ENCODE results near the gene FLRT2.
A peak's percentile ranks its signal among the peaks of the same experiment; 100 is the strongest.

The FLRT2 gene

DNA sequence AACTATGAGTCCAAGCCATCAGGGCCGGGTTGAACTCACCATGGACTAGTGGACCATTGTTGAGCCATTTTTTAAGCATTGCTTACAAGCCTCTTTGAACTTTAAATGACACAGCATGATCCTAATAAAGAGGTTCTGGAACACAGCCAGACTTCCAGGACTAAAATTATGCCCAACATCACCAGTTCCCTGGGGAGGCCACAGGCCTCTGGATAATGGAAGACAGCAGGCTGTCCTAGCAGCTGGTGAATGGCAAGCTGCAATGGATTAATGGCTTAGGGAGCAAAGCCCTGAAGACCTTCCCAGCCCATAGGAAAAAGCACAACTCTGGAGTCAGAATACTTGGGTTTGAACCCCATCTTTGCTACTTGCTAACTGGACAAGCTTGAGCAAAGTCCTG, 71.3 kb downstream of the FLRT2 start:
- peak; percentile 23 to 25 for DNase-seq

DNA sequence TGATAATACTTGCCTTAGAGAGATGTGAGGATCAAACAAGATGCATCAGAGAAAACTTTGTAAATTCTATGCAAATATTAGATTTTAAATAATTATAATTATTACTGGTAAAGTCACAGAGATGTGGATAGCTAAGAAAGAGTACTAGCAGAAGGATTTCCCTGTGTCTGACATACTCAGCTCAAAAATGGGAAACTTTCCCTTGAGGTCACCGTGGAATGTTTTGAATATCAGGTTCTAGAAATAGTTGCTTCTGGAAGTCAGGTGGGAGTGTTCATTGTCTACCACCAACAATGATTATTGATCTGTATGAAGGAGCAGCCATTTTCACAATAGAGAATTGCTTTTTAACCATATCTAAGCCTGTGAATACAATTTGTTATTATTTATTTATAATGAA, 71.7 kb downstream of the FLRT2 start:
- no peak for DNase-seq

DNA sequence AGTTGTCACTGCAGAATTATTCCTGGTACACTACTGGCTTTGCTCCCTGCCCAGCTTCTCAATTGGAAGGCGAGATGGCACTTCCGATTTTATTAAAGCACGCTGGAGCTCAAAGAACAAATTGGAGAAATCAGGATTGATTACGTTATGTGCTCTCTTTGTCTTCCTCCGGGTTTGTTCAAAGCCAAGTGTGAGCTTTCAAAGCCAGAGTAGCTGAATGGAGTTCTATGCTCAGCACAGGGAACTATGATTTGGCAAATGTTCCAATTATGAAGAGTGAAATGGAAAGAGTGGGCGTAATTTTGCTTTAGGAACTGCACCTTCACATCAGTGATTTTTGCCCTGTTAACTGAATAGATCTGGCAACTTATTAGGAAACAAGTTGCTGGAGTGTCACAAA, 72.4 kb downstream of the FLRT2 start:
- no peak for DNase-seq

DNA sequence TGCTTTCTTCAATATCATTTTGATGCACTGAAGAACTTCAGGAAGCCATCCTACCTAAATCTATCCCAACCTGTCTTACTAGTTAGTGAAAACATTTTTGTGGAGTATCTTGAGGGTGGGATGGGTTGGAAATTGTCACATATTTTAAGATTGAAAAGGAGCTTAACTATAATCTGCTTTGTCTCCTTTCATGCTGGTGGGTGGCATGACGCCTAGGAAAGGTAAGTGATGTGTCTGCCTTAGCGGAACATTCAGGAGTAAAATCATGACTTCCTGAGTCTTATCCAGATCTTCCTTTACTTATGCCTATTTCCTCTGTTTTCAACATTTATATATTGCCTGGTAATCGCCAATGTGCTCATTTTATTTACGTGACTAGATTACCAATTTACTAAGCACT, 74.1 kb downstream of the FLRT2 start:
- no peak for DNase-seq

DNA sequence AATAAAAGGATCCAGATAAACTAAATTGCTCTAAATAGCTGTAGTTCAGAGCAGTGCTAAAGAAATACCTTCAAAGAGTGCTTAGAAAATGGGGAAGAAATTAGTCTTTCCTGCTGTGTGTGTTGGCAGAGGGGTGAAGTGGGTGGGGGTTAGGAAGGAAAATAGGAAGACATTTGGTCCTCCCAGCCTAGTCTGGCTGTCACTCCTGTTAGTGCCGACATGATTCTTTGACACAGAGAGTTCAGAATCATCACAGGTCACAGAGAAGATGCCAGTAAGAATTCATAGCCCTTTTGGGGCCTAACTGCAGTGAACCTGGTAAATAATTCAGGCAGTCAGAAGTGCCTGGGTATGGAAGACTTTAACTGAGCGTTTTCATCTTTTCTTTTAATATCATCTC, 74.8 kb downstream of the FLRT2 start:
- no peak for DNase-seq

DNA sequence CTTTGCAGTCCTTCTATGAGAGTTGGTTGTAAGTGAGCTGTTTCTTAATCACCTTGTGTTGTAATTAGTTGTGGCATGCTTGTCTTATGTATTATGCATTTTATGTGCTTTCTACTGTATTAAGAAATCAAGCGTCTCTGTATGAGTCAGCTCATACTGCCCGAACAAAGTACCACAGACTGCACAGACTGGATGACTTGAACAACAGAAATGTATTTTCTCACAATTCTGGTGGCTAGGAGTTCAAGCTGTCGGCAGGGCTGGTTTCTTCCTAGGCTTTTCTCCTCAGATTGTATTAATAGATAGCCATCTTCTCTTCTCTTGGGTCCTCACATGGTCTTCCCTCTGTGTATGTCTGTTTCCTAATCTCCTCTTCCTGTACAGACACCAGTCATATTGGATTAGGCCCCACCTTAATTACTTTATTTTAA, 77.7 kb downstream of the FLRT2 start:
- no peak for DNase-seq

DNA sequence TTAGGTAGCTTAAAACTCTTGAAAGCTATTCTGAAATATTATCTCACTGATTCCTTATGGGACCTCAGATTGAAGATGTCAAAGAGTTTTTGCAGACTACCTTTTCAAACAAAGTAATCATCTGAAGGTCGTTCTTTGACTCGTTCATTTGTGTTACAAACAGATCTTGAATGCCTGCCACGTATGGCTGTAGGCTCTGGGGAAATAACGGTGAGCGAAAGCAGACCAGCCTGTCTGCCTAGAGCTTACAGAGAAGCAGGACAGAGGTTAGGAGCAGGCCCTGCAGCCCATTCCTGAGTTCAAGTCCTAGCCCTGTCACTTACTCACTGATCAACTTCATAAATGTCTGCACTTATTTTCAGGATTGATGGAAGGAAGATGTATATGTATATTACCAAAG, 83.6 kb downstream of the FLRT2 start:
- DNase-seq, result no peak

DNA sequence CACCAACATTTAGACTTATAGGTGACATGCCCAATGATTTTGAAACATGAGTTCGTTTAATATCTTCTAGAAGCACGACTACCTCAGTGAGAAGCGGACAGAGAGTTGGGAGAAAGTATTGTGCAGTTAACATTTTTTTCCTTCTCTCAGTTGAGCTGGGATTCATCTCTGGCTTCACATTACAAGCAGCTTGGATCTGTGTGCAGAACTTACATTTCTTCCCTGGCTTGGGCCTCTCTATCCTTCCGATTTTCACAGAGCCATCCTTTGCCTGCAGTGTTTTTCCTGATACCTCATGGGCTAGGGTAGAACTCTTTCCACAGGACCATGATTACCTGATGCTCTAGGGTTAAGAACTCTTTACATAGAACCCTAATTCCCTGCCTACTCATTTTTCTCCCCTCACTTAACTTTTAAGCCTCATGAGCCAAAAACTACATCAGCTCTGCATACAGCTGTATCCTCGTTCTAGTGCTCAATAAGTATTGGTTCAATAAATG, 86.5 kb downstream of the FLRT2 start:
- no peak for DNase-seq

DNA sequence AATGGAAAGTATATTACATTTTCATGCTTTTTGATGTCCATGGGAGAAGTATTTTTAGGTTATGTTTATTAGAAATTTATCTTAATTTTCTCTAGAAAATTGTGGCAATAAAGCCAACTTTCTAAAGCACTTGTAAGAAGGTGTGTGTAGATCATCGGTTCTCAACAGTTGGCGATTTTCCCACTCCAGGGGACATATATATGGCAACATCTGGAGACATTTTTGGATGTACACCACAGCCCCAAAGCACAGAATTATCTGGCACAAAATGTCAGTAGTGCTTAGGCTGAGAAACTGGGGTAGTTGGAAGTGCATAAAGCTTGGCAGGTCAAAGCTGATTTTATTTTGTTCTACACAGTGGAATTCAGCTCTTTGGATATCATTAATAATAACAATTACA, 86.9 kb downstream of the FLRT2 start:
- no peak for DNase-seq

DNA sequence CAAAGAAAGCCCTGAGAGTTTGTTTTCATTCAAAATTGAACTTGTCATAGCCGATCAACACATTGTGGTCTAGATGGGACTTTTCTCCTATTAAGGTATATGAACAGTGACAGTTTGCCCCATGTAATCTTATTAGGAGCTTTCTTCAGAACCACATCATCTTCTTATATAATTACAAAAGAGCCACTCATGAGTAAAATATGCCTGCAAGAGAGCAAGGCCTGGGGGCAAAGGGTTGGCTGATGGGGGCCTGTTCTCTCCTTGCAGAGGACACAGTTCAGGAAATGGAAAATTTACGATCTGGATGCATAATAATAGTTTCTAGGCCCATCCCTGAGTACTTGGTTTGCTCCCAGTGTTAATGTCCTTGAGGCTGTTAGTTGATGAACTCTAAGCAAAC, 87.8 kb downstream of the FLRT2 start:
- DNase-seq, result no peak

DNA sequence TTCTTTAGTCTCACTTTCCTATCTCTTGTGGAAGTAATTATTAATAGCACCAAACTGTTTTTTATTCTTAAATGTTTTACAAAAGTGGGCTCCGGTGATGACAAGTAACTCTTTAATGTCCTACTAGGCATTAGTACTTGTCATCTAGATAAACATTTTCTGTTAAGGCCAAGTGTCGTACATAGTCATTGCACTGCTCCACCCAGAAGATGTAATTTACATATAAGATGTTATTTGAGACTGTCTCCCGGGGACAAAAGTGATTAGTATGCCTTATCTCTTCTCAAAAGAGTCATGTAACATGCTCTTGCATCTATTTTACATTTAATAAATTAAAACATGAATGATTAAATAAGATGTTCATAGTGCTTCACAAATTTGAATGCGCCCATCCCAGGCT, 88.4 kb downstream of the FLRT2 start:
- no peak for DNase-seq

DNA sequence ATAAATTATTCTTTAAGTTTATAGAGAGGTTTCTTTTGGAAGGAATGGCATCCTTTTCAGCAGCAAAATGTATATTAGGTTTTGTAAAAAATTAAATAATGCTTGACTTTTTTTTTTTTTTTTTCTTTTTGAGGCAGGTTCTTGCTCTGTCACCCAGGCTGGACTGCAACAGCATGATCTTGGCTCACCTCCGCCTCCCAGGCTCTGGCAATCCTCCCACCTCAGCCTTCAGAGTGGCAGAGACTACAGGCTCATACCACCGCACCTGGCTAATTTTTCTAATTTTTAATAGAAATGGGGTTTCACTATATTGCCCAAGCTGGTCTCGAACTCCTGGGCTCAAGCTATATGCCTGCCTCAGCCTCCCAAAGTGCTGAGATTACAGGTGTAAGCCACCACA, 89.0 kb downstream of the FLRT2 start:
- no peak for DNase-seq

DNA sequence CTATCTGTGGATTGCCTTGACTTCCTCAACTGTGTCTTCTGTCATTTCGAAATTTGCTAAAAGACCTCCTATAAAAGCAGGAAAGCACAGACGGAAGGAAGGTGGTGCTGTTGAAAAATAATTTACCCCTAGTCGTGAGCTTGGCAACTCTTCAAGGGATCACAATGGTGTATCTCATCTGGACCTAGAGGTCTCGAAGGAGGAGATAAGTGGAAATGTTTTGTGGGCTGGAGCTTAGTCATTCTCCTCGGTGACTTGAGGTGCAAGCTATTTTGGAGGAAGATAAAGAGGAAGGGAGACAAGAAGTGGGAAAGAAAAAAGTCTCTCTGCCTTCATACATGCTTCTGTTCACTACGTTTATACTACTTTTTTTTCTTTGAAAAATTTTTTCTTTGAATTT, 89.9 kb downstream of the FLRT2 start:
- no peak for DNase-seq

DNA sequence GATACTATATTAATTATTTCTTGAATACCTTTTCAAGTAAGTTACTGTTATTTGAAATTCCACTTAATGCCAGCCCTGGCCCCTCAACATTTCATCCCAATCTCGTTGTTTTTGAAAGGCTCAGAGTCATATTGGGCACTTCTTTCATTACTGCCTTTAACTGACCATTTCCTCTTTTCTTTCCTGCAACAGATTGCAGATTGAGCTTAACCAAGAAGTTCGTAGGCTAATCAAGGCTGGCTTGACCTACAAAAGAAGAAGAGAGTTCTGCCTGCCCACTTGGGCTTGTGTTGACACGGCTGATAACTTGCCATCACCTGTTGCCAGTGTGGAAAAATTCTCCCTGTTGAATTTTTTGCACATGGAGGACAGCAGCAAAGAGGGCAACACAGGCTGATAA, 91.0 kb downstream of the FLRT2 start:
- no peak for DNase-seq

DNA sequence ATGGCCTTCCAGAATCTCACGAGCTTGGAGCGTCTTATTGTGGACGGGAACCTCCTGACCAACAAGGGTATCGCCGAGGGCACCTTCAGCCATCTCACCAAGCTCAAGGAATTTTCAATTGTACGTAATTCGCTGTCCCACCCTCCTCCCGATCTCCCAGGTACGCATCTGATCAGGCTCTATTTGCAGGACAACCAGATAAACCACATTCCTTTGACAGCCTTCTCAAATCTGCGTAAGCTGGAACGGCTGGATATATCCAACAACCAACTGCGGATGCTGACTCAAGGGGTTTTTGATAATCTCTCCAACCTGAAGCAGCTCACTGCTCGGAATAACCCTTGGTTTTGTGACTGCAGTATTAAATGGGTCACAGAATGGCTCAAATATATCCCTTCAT, 92.2 kb downstream of the FLRT2 start:
- DNase-seq, result no peak

DNA sequence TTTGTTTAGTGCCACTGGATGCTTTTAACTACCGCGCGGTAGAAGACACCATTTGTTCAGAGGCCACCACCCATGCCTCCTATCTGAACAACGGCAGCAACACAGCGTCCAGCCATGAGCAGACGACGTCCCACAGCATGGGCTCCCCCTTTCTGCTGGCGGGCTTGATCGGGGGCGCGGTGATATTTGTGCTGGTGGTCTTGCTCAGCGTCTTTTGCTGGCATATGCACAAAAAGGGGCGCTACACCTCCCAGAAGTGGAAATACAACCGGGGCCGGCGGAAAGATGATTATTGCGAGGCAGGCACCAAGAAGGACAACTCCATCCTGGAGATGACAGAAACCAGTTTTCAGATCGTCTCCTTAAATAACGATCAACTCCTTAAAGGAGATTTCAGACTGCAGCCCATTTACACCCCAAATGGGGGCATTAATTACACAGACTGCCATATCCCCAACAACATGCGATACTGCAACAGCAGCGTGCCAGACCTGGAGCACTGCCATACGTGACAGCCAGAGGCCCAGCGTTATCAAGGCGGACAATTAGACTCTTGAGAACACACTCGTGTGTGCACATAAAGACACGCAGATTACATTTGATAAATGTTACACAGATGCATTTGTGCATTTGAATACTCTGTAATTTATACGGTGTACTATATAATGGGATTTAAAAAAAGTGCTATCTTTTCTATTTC, 93.2 kb downstream of the FLRT2 start:
- no peak for DNase-seq

DNA sequence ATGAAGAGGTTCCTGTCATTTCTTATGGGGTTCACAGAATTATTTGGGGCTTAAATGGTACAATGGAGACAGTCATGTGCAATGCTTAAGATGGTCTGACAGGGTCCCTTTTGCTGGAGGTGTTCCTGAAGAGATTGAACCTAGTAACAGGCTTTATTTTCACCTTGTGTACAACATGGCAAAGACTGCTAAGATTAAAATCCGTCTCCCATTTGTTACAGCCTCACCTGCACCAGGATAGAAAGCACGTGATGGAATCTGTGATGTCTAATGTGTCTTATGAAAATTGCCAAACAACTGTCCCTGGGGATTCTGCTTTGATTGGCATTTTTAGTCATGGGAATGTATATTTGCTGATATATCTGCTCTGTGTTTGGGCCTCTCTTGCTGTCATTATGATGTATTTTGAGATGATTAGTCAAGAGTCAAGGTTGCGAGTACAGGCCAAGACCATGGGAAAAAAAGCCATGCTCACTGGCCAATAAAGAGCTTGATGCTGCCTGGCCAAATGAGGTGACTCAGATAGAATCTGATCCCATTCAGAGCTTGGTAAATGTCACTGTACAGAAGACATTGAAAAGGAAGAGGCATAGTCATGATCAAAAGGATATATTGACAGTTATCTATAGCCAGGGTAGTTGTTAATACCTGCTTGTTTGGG, 96.1 kb downstream of the FLRT2 start:
- no peak for DNase-seq

DNA sequence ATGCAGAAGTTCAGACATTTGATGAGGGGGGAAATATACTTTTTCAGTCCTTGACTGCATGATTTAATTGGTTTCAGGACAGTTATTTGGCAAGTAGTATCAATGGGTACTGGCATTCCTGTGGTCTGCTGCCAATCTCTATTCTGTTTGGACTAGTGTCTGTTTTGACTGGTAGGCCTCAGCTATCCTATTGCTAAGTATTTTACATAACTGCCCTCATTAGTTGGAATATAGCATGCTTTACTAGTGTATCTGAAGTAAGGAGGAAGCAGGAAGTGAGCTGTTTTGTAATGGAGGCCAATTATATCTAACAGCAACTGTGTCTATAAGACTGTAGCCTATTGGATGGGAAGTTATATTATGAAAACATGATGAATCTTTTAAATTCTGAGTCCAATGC, 104.3 kb downstream of the FLRT2 start:
- DNase-seq, result no peak

DNA sequence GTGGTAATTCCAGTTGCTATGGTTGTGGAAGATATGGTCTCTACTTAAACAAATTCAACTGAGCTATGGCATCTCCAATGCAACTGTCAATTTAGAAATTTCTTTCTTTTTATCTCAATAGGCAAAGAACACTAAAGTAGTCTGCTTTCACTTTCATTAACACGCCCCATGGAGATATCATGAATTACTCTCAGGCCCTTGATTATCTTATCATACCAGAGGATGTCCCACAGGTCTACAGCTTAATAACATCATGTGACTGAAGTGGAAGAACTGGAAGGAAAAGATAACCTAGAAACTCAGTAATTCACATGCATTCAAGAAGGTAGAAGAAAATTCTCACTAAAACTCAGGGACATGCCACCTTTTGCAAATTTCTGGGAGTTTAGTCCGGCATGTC, 114.3 kb downstream of the FLRT2 start:
- no peak for DNase-seq

DNA sequence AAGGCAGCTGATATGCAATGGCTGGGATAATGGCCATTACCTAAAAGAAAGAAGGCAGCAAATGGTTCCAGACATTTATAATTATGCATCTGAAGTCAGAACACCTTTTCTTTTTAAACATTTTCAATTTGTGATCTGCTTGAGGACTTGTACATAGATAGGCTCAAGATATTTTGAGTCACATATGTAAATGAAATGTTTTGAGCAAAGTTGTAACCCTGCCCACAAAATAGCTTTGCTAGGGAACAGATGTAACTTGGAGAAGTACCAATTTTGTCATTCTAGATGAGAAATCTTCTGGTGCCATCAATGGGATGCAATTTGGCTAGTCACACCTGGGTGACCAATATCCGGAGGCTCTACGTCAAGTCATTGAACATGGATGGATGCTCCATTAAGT, 123.1 kb downstream of the FLRT2 start:
- DNase-seq, result no peak

DNA sequence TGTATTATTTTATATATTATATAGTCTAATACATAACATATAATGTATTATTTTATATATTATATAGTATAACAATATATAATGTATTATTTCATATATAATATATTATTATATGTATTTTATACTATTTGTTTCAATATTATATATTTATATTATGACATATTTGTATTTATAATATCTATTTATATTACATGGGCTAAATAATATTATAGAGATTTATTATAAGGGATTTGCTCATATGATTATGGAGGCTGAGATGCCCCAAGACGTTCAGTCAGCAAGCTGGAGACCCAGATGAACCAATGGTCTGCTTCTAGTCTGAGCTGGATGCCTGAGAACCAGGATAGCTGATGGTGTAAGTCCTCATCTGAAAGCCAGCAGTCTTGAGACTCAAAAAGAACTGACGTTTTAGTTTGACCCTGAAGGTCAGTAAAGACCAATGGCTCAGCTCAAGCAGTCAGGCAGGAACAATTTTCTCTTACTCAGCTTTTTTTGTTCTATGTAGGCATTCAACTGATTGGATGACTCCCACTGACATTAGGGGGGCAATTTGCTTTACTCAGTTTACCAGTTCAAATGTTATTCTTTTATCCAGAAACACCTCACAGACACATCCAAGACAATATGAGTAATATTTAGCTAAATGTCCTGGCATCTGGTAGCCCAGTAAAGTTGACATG, 130.4 kb downstream of the FLRT2 start:
- no peak for DNase-seq

DNA sequence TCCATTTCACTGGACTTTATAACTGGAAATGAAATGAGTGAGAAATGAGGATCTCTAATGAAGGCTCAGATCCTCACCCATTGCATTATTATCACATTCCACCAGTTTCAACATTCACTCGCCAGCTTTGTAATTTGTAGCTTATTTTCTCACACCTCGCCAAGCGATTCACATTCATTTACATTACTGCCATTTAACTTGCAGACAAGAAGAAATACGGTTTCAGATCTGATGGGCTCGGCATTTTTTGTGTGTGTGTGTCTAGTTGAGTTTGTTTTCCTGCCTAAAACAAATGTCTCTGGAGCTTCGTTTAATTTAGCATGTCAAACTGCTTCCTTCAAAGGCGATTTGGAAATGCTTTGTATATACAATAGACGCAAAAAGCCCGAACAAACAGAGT, 132.2 kb downstream of the FLRT2 start:
- no peak for DNase-seq

DNA sequence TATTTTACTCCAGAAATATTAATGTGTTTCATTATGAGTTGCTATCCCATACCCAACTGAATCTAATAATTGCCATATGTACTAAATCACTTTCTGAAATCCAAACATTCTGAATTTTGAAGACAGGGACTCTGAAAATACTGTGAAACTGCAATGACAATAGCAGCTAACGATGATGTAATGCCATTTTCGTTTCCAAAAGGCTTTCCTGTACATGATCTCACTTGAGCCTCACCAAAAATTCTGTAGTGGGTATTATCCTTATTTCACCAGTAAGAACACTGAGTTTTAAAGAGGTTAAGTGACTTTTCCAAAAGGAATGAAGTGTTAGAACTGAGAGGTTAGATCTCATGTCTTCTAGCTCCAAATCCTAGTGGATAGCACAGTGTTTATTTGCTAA, 133.3 kb downstream of the FLRT2 start:
- DNase-seq, result no peak

DNA sequence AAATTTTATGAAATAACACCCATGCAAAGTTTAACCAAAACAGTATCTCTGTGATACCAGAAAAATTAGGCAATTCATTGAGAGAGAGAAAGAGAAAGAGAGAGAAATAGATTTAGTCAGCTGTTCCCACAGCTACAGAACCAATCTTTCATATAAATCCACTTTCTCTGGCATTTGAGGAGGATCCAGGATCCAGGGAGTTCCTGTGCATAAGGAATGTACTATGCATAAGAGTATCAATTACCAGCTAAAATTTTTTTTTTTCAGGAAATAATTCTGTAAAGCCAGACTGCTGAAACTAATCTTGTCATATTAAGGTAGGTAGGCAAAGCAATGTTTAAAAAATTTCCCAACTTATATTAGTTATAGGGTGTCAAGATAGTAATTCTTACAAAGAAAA, 133.7 kb downstream of the FLRT2 start:
- no peak for DNase-seq
